HL-60 (cell line): ENCODE data around the gene NAP1L5.

Source experiments
- CTCF ChIP-seq: IDR thresholded peaks from one replicate; pipeline ENCODE4 v1.5.1; 2011; ENCODE audit warnings: low read length, control low read depth, inconsistent platforms; ENCODE audit not compliant: insufficient read depth
- POLR2AphosphoS5 ChIP-seq: IDR thresholded peaks from 2 replicates; pipeline ENCODE4 v1.6.1; 2012; ENCODE audit warnings: low read depth

GRCh38 chr4:88728146-88728545 lies 30.5 kb upstream of the NAP1L5 start:
- no peak for TF ChIP-seq CTCF
- TF ChIP-seq POLR2AphosphoS5 = no peak
